Hepatocyte (in vitro differentiated cells): ENCODE data around the gene ZNF302.

Experiments
- CTCF ChIP-seq: fragments of 200-600 bp; sonication (generic); IDR thresholded peaks from 2 replicates; pipeline ENCODE4 v1.5.1; 2016; ENCODE audit warnings: antibody characterized with exemption, mild to moderate bottlenecking; ENCODE audit not compliant: poor library complexity
- EZH2 ChIP-seq: fragments of 200-600 bp; sonication (generic); IDR thresholded peaks from 2 replicates; pipeline ENCODE4 v1.6.1; 2016; ENCODE audit warnings: antibody characterized with exemption, mild to moderate bottlenecking, borderline replicate concordance
- EZH2phosphoT487 ChIP-seq: fragments of 200-600 bp; sonication (generic); IDR thresholded peaks from one replicate; pipeline ENCODE4 v1.6.1; 2018; ENCODE audit warnings: antibody characterized with exemption, mild to moderate bottlenecking, low read depth, moderate library complexity; ENCODE audit not compliant: unreplicated experiment, severe bottlenecking

DNA sequence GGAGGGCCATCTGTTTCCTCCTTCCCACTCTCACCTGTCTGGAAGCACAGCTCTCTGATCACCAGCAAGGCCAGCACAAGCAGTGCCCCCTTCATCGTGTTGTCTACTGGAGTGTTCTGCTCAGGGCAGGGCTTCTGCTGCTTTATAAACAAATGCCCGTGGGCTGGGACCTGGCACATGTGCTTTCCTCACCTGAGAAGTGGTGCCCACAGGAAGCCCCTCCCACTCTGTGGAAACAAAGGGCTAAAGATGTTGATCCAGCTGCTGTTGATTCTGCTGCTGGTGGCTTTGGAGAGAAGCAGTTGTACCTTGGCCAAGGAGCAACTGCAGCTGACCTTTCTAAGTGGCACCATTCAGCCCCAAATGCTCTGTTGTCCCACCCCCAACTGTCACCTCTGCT is 30.2 kb downstream of the ZNF302 start:
- no peak for TF ChIP-seq CTCF
- TF ChIP-seq EZH2phosphoT487, result no peak
- TF ChIP-seq EZH2, result no peak
